K562 (cell line): ENCODE measurements around the gene CAPN12. TPM values are rescaled to one million over a fixed set of nuclear protein-coding genes. Genes with fewer than 3 reads are reported as not detected.
A peak's percentile ranks its signal among the peaks of the same experiment; 100 is the strongest.

Experiments used
- ATAC-seq: fragments of 200-7000 bp; cut with Tn5 transposase; 3 replicates; pipeline ENCODE4 v1.9.1; 2020; ENCODE audit warnings: moderate library complexity
- BruUV-seq: library from RNA; stranded (reverse); fragments of 400-500 nt; replicated peaks from 2 replicates; lab custom pipeline; 2021; lab: Mats Ljungman, UMichigan
- CTCF ChIA-PET: fragments of 300-600 bp; formaldehyde crosslinking; extraction: SDS; loops from one replicate; lab custom pipeline; 2021; ENCODE audit warnings: low intra/inter-chr PET ratio; lab: Yijun Ruan, JAX
- POLR2A ChIA-PET: fragments of 300-600, 350-650 bp; sonication (Branson Sonifier 250); formaldehyde crosslinking; extraction: SDS; loops from one replicate; lab custom pipeline; 2021; ENCODE audit warnings: antibody characterized with exemption, inconsistent platforms; lab: Yijun Ruan, JAX
- DNase-seq, 4 experiments: peaks; one replicate each; pipeline versions ENCODE4 v3.0.0 to v3.0.0-alpha.2; 2011 to 2018; ENCODE audit warnings: low spot score in 3 of 4, mixed read lengths in 3 of 4; ENCODE audit errors: extremely low read depth in 1 of 4
- FAIRE-seq: peaks from 2 replicates; lab custom pipeline; 2011; peaks lifted over from hg19 to GRCh38; lab: Jason Lieb, UNC
- H2AFZ ChIP-seq: 2 replicates; pipeline ENCODE4 v1.6.0; 2011; ENCODE audit warnings: low read depth, low read length, control low read depth, inconsistent platforms
- H3K27ac ChIP-seq: fragments of 200-600 bp; 3 replicates; pipeline ENCODE4 v1.8.0; 2011; ENCODE audit warnings: low read depth, mild to moderate bottlenecking, control low read depth, inconsistent platforms, low read length, moderate library complexity, mixed read lengths; ENCODE audit errors: extremely low read depth
- H3K27me3 ChIP-seq, 2 experiments: fragments of 300-600 bp in 1 of 2; 2 replicates in 1 of 2; 3 replicates in 1 of 2; pipeline versions ENCODE4 v1.6.0 to v1.8.0; 2011; ENCODE audit warnings: inconsistent platforms in 2 of 2, low read length in 2 of 2, mild to moderate bottlenecking in 1 of 2, mixed read lengths in 1 of 2, moderate library complexity in 1 of 2; ENCODE audit not compliant: control insufficient read depth in 2 of 2, insufficient read depth in 2 of 2
- H3K36me3 ChIP-seq: fragments of 300-600 bp; 3 replicates; pipeline ENCODE4 v1.8.0; 2011; ENCODE audit warnings: mild to moderate bottlenecking, low read length, inconsistent platforms; ENCODE audit not compliant: control insufficient read depth, insufficient read depth
- H3K4me1 ChIP-seq, 2 experiments: fragments of 200-600 bp in 1 of 2; replicated peaks in 1 of 2; 2 replicates in 1 of 2; 3 replicates in 1 of 2; pipeline versions ENCODE4 v1.5.1 to v1.8.0; 2011; ENCODE audit warnings: inconsistent platforms in 2 of 2, low read length in 2 of 2, mild to moderate bottlenecking in 1 of 2, mixed read lengths in 1 of 2, moderate library complexity in 1 of 2; ENCODE audit not compliant: control insufficient read depth in 2 of 2, insufficient read depth in 2 of 2
- H3K4me2 ChIP-seq: 2 replicates; pipeline ENCODE4 v1.6.1; 2011; ENCODE audit warnings: low read length, control low read depth, inconsistent platforms, mixed read lengths; ENCODE audit not compliant: insufficient read depth
- H3K4me3 ChIP-seq: fragments of 200-600 bp; sonication (generic), shearing (Covaris generic); 2 replicates; pipeline ENCODE4 v1.5.1; 2016; ENCODE audit warnings: control low read depth, inconsistent platforms
- H3K79me2 ChIP-seq: fragments of 200-600 bp; 3 replicates; pipeline ENCODE4 v1.8.0; 2011; ENCODE audit warnings: low read length, inconsistent platforms; ENCODE audit not compliant: control insufficient read depth, insufficient read depth
- H3K9ac ChIP-seq, 2 experiments: 2 replicates each; pipeline versions ENCODE4 v1.6.0 to v1.6.1; 2011; ENCODE audit warnings: low read depth in 2 of 2, low read length in 2 of 2, control low read depth in 1 of 2, inconsistent platforms in 1 of 2, mild to moderate bottlenecking in 1 of 2, mixed read lengths in 1 of 2; ENCODE audit not compliant: insufficient read depth in 1 of 2
- H3K9me1 ChIP-seq: one replicate; pipeline ENCODE4 v1.6.0; 2011; ENCODE audit warnings: inconsistent platforms, mild to moderate bottlenecking, low read length, moderate library complexity; ENCODE audit not compliant: control insufficient read depth, insufficient read depth
- H3K9me3 ChIP-seq: replicated peaks from 2 replicates; pipeline ENCODE4 v1.5.1; 2011; ENCODE audit warnings: low read depth, low read length, inconsistent platforms; ENCODE audit not compliant: control insufficient read depth, insufficient read depth
- H4K20me1 ChIP-seq: replicated peaks from 2 replicates; pipeline ENCODE4 v1.6.1; 2011; ENCODE audit warnings: low read length, inconsistent platforms, mixed read lengths; ENCODE audit not compliant: control insufficient read depth, insufficient read depth
- CUX1 ChIP-seq: fragments of 200-800 bp; sonication (Bioruptor generic); IDR thresholded peaks from 2 replicates; pipeline ENCODE4 v1.6.1; 2016; ENCODE audit warnings: missing genetic modification characterization, missing compliant biosample characterization
- RBM22 ChIP-seq: fragments of 200-400 bp; formaldehyde crosslinking; IDR thresholded peaks from 2 replicates; pipeline ENCODE4 v1.6.1; 2018; ENCODE audit warnings: low read length, low read depth; ENCODE audit not compliant: poor library complexity, severe bottlenecking
- WGBS: fragments of 100-300 bp; shearing (Covaris generic); methylation state at CpG from one replicate; pipeline ENCODE4 v1.1.6; 2016; ENCODE audit warnings: low coverage, mixed read lengths; ENCODE audit not compliant: insufficient coverage; ENCODE audit errors: missing lambda C conversion rate; 5-methylcytosine and 5-hydroxymethylcytosine counted together
- in situ Hi-C: fragments of 300-500 bp; cut with MboI; formaldehyde crosslinking; loops from 4 replicates; pipeline ENCODE4 v1.15.0; 2018; ENCODE audit warnings: inconsistent platforms, mixed read lengths
- intact Hi-C: fragments of 100-400 bp; cut with micrococcal nuclease; formaldehyde crosslinking; loops from 2 replicates; pipeline ENCODE4 v1.14.2; 2022
- polyA plus RNA-seq, 8 experiments: library from polyadenylated mRNA; depleted of rRNA in 4 of 8; stranded (reverse) in 5 of 8; unstranded in 3 of 8; fragments of >200 nt; fragmentation: Nextera tagmentation in 2 of 8; fragmentation: Illumina TruSeq in 1 of 8; extraction: Ambion mirVana in 2 of 8; extraction: Trizol in 1 of 8; gene quantifications; 2 replicates each; pipeline versions ENCODE4 v1.2.1 to v1.2.3, GENCODE V29; 2011 to 2014; ENCODE audit warnings: inconsistent platforms in 1 of 8, missing spikeins in 1 of 8
- total RNA-seq, 7 experiments: library from RNA; depleted of rRNA in 6 of 7; stranded (reverse); fragments of >200 nt in 6 of 7; fragmentation: Illumina TruSeq in 2 of 7; extraction: Trizol in 2 of 7; gene quantifications; 2 replicates each; pipeline versions ENCODE4 v1.2.1 to v1.2.3, GENCODE V29; 2011 to 2021; ENCODE audit warnings: low replicate concordance in 1 of 7

The CAPN12 gene
- total and polyA plus RNA-seq, 9 of the 15 experiments (the other 6 are each of a cell fraction or from before 2014, with no cell fraction given) = 0.83 to 7.0 (median 1.6) TPM

- ATAC-seq (no peak), FAIRE-seq (no peak)
Measured at GRCh38 chr19:38699027-38699346, 45.3 kb downstream of the CAPN12 start.

More at GRCh38 chr19:38699027-38699346, 45.3 kb downstream of the CAPN12 start:
- Histone ChIP-seq H4K20me1 (0 out of 2 replicates have a peak, but pooled peaks cover 11% of the 10 kb centered on the region), H3K27me3 (no peaks in the 10 kb centered on the region), H3K4me1 (peaks cover 0 to 18% of the 10 kb centered on the region in 2 experiments; a peak in 2 of 5 replicates), H3K27ac (no peak overlapping the region), H3K9me3 (no peaks in the 10 kb centered on the region), H3K4me2 (no peak overlapping the region), H3K9me1 (peaks cover 6% of the 10 kb centered on the region), H3K79me2 (peaks cover 58% of the 10 kb centered on the region), H3K4me3 (no peak overlapping the region), H2AFZ (no peak overlapping the region), H3K36me3 (peaks cover 90% of the 10 kb centered on the region; the same call in 2 of the 3 replicates), H3K9ac (no peak overlapping the region)
- WGBS = 89% methylated on average over 7 of the region's 7 CpGs
- no peak for DNase-seq
- intact Hi-C loops = no loop called here
- no TSS peak for BruUV-seq
- ChIA-PET POLR2A (no interaction called here), CTCF (no interaction called here)
- in situ Hi-C loops = no loop called here
- TF ChIP-seq RBM22 = peak; percentile 46
- TF ChIP-seq CUX1 (CRISPR knock-in tag) = no peak
